Stomach (tissue), 9 donors: ENCODE results near the gene ERF. TPM values are rescaled to one million over a fixed set of nuclear protein-coding genes. Genes with fewer than 3 reads are reported as not detected.
"Not testable (repeated sequence)": the region's sequence is repeated elsewhere in the genome, so short reads cannot be mapped to it uniquely, and the experiment has no call there.

ENCODE experiments used
- DNase-seq, 2 donors: peaks; one replicate each; pipeline versions ENCODE4 v3.0.0 to v3.0.0-alpha.2; 2013 to 2019
- H3K27ac ChIP-seq, 5 donors: fragments of 200-600 bp in 4 of 5; sonication (generic) in 4 of 5; one replicate each; pipeline ENCODE4 v1.5.1; 2013 to 2019; ENCODE audit warnings: mild to moderate bottlenecking in 1 of 5, moderate library complexity in 1 of 5
- H3K27me3 ChIP-seq, 3 donors: fragments of 200-600 bp; sonication (generic); one replicate each; pipeline ENCODE4 v1.5.1; 2017 to 2019; ENCODE audit warnings: mixed run types in 1 of 3
- H3K36me3 ChIP-seq, 4 donors: fragments of 200-600 bp; sonication (generic); 1 replicate in 3 of 4; 2 replicates in 1 of 4; pipeline ENCODE4 v1.5.1; 2016 to 2019
- H3K4me1 ChIP-seq, 4 donors: fragments of 200-600 bp; sonication (generic); one replicate each; pipeline ENCODE4 v1.5.1; 2016 to 2019
- H3K4me3 ChIP-seq, 4 donors: fragments of 200-600 bp; sonication (generic) in 3 of 4; one replicate each; pipeline ENCODE4 v1.5.1; 2016 to 2019; ENCODE audit warnings: mild to moderate bottlenecking in 1 of 4
- H3K9me3 ChIP-seq, 4 donors: fragments of 200-600 bp; sonication (generic); one replicate each; pipeline ENCODE4 v1.5.1; 2016 to 2019
- EP300 ChIP-seq: sonication (generic); formaldehyde crosslinking; IDR thresholded peaks from one replicate; pipeline ENCODE4 v1.6.1; 2017; ENCODE audit warnings: antibody characterized with exemption
- POLR2A ChIP-seq, 4 donors: fragments of 450-650 bp; IDR thresholded peaks; one replicate each; pipeline ENCODE4 v1.6.1; 2016; ENCODE audit warnings: antibody characterized with exemption in 4 of 4, control low read depth in 2 of 4, mild to moderate bottlenecking in 1 of 4, moderate library complexity in 1 of 4
- POLR2AphosphoS5 ChIP-seq, 3 donors: sonication (generic); formaldehyde crosslinking; IDR thresholded peaks; one replicate each; pipeline ENCODE4 v1.6.1; 2016; ENCODE audit warnings: antibody characterized with exemption in 3 of 3
- WGBS, 5 donors: extraction: QIAGEN DNeasy Blood & Tissue Kit in 3 of 5; methylation state at CpG; one replicate each; pipeline versions ENCODE4 v1.1.5 to v1.1.7; 2013 to 2018; 5-methylcytosine and 5-hydroxymethylcytosine counted together
- intact Hi-C: fragments of 100-400 bp; cut with DNase I; formaldehyde crosslinking; loops from one replicate; pipeline ENCODE4 v1.15.1; 2023; ENCODE audit warnings: low total_unique reads
- polyA plus RNA-seq, 3 donors: library from polyadenylated mRNA; stranded (reverse); fragments of 200-250 nt; gene quantifications; one replicate each; pipeline ENCODE4 v1.2.3, GENCODE V29; 2013
- total RNA-seq, 5 donors: library from RNA; depleted of rRNA; stranded (reverse); fragments of >200 nt; gene quantifications; one replicate each; pipeline versions ENCODE4 v1.1.0 to v1.2.3, GENCODE V29; 2014 to 2016
- TF ChIP-seq, protein P1 (sequence below), 7 experiments: fragments of 450-650 bp in 4 of 7; fragments of 200-600 bp in 3 of 7; sonication (generic) in 3 of 7; IDR thresholded peaks; one replicate each; pipeline ENCODE4 v1.5.1; 2016 to 2019; ENCODE audit warnings: antibody characterized with exemption in 7 of 7, control low read depth in 2 of 7, mild to moderate bottlenecking in 1 of 7
- donor health status: healthy with polysubstance abuse.
- donor health status: Bipolar disorder and iron deficiency.
- donor health status: healthy.

Gene ERF
- total and polyA plus RNA-seq, 8 donors = 11.6 to 118 (median 30.8) TPM

GRCh38 chr19:42261763-42262162 lies 6.8 kb upstream of the ERF start:
- DNase-seq = no peak
- TF ChIP-seq, protein P1, sequence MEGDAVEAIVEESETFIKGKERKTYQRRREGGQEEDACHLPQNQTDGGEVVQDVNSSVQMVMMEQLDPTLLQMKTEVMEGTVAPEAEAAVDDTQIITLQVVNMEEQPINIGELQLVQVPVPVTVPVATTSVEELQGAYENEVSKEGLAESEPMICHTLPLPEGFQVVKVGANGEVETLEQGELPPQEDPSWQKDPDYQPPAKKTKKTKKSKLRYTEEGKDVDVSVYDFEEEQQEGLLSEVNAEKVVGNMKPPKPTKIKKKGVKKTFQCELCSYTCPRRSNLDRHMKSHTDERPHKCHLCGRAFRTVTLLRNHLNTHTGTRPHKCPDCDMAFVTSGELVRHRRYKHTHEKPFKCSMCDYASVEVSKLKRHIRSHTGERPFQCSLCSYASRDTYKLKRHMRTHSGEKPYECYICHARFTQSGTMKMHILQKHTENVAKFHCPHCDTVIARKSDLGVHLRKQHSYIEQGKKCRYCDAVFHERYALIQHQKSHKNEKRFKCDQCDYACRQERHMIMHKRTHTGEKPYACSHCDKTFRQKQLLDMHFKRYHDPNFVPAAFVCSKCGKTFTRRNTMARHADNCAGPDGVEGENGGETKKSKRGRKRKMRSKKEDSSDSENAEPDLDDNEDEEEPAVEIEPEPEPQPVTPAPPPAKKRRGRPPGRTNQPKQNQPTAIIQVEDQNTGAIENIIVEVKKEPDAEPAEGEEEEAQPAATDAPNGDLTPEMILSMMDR (IDR thresholded peaks at IDR 0.05) = no peak
- Histone ChIP-seq H3K9me3 (no peaks in the 10 kb centered on the region), H3K4me1 (peaks cover 0 to 5% (median 1%) of the 10 kb centered on the region in 4 donors), H3K27ac (no peak overlapping the region), H3K36me3 (no peaks in the 10 kb centered on the region), H3K4me3 (no peak overlapping the region), H3K27me3 (no peaks in the 10 kb centered on the region)
- 83 to 93% (median 90%) methylated on average over 3 of the region's 3 CpGs for WGBS, 5 donors
- intact Hi-C loops = no loop called here

GRCh38 chr19:42257842-42258241 lies 2.9 kb upstream of the ERF start:
- H3K9me3 ChIP-seq, H3K27ac ChIP-seq, H3K36me3 ChIP-seq, intact Hi-C loops, H3K4me3 ChIP-seq, DNase-seq, H3K27me3 ChIP-seq: not testable (repeated sequence)
- peaks cover 2 to 27% (median 19%) of the 10 kb centered on the region in 4 donors for H3K4me1 ChIP-seq
- WGBS, 5 donors = 73 to 96% (median 82%) methylated on average over 3 of the region's 3 CpGs

DNA sequence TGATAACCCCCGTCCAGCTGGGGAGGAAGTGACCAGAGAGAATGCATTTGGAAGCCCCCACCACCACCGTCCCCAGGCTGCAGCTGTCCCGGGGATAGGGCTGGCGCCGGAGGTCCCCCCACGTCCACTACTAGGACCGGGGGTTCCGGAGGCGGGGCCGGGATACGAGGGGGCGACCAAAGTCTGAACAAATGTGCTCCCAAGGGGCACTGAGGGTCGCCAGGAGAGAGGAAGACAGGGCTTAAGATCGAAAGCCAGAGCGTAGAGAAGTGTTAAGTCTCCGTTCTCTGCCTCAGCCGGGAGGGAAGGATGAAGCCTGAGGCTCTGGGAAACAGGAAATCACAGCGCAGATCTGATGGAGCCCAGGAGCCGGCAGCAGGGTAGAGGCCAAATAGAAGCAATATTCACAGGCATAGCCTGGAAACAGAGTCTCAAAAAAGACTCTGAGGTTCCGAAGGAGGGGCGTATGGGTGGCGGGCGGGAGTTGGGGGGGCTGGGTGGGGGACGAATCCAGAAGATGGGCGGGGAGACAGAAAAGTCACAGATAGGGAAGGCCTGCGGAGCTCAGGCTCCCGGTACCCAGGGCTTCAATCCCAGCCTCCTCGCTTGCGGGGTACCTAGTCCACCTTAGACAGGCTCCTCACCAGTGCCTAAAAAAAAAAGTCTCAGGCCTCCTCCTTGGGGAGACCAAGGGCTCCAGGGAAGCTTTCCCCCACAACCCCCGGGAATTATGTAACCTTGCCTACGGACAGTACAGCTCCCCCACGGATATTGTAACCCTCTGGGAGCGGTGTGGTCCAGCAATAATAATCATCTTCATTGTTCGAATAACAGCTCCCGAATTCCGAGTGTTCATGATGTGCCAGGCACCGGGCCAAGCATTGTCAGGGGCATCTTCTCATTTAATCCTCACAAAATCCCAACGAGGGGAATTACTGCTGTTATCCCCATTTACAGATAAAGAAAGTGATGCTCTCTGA lies 1.1 kb upstream of the ERF start:
- peak overlapping the region; percentile 91 to 97 (median 92) for H3K4me3 ChIP-seq
- TF ChIP-seq EP300 = no peak
- peak in 1 of 3 donors; percentile 15 for TF ChIP-seq POLR2AphosphoS5 (IDR thresholded peaks at IDR 0.05)
- no peak for TF ChIP-seq POLR2A (IDR thresholded peaks at IDR 0.05)
- TF ChIP-seq, protein P1 (IDR thresholded peaks at IDR 0.05) = no peak
- 7 to 11% (median 9%) methylated on average over 36 to 38 of the region's 38 CpGs for whole genome bisulfite sequencing, 5 donors
- no peaks in the 10 kb centered on the region for H3K36me3 ChIP-seq
- DNase-seq = peak in 1 of 2 donors; percentile 84
- H3K9me3 ChIP-seq = no peaks in the 10 kb centered on the region
- H3K27me3 ChIP-seq = no peaks in the 10 kb centered on the region
- intact Hi-C loops = no loop called here
- H3K4me1 ChIP-seq = peaks cover 20 to 45% (median 37%) of the 10 kb centered on the region in 4 donors
- peak overlapping the region; percentile 99 to 100 (median 99) for H3K27ac ChIP-seq

DNA sequence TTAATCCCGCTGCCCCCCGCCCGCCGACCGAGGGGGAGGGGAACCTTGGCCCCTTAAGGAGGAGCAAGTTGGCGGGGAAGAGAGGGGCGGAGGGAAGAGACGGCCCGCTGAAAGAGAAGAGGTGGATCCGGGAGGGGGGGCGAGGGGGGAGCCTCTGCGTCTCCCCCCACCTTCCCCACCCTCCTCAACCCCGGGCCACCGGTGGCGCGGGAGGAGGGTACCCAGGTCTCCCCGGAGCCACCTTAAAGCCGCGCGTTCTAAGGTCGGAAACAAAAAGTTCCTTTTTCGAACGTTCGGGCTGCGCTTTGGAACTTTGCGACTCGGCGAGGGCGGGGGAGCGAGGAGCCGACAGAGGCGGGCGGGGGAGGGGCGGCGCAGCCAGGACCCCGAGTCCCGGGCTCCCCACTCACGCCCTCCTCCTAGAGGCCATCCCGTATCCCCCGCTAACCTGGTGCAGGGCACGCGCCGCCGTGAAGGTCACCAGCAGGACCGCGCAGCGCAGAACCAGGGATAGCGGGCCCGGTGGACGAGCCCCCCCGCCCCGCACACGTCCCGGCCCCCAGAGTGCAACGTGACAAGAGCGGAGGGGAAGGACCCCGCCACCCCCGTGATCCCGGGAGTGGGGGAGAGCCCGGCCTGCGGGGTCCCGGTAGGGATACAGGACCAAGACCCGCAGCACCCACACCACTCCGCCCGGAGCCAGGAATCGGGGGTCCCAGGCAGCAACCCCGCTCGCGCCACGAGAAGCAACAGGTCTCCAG lies 659 bp downstream of the ERF start:
- peaks cover 34 to 57% (median 53%) of the 10 kb centered on the region in 4 donors for H3K4me1 ChIP-seq
- DNase-seq = peak; percentile 79 to 94
- peak overlapping the region; percentile 91 to 97 (median 92) for H3K4me3 ChIP-seq
- WGBS, 5 donors = 0 to 1% (median 0%) methylated on average over 23 to 70 of the region's 70 CpGs
- H3K27ac ChIP-seq = peak overlapping the region; percentile 99 to 100 (median 99)
- no peaks in the 10 kb centered on the region for H3K9me3 ChIP-seq
- intact Hi-C loops = no loop called here
- no peaks in the 10 kb centered on the region for H3K27me3 ChIP-seq
- H3K36me3 ChIP-seq = peaks cover 7 to 11% (median 10%) of the 10 kb centered on the region in 4 donors
- peak in 2 of 3 donors; percentile 42 to 47 for TF ChIP-seq POLR2AphosphoS5 (IDR thresholded peaks at IDR 0.05)
- no peak for TF ChIP-seq POLR2A (IDR thresholded peaks at IDR 0.05)
- no peak for TF ChIP-seq EP300
- TF ChIP-seq, protein P1 (IDR thresholded peaks at IDR 0.05) = no peak
